GM19467 (cell line): ENCODE data around the gene CELA2B.
"Not testable (repeated sequence)": the region's sequence is repeated elsewhere in the genome, so short reads cannot be mapped to it uniquely, and the experiment has no call there.

Source experiments
- ATAC-seq: cut with Tn5 transposase; IDR thresholded peaks from one replicate; pipeline ENCODE4 v1.9.1; 2021; ENCODE audit warnings: mild to moderate bottlenecking, moderate library complexity; ENCODE audit not compliant: unreplicated experiment

Gene CELA2B

GRCh38 chr1:15465674-15466073 lies 10.2 kb upstream of the CELA2B start:
- ATAC-seq, result no peak

DNA sequence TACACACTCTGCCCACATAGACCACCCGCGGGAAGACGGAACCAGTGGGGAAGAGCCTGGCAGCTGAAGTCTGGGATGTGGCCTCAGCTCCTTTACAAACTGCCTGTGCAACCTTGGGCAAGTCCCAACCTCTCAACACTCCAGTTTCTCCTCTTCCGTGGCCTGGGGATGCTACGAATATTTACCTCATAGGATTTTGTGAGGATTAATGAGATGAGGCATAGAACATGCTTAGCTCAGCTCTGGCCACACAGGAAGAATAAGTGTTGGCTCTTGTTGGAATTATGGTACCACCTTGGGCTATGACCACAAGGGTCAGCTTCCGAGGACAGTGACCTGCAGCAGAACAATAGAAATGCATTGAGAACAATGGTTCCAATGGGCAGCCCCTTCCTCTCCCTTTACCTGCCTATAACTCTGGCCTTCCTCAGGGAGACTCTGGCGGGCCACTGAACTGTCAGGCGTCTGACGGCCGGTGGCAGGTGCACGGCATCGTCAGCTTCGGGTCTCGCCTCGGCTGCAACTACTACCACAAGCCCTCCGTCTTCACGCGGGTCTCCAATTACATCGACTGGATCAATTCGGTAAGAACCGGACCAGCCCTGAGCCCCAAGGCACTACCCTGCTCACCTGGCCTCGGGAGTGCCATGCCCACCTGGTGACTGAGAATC lies 8.8 kb upstream of the CELA2B start:
- not testable (repeated sequence) for ATAC-seq

GRCh38 chr1:15468145-15468544 lies 7.8 kb upstream of the CELA2B start:
- no peak for ATAC-seq

DNA sequence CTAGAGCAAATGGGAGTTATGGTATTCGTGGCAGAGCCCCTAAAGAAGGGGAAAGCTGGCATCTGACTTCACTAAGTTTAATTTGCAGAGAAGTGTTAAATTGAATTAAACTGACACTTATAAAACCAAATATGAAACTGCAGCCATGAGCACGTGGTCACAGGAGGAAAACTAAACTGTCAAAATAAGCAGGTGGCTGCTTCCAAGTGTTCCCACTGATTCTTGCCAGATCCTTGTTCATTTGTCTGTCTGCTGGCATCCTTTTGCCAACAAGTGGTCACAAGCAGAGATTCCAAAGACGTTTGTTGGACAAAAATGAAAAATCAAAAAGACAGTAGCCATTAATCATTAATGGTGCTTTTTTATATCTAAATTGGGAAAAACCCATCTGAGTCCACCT lies 6.5 kb upstream of the CELA2B start:
- no peak for ATAC-seq

DNA sequence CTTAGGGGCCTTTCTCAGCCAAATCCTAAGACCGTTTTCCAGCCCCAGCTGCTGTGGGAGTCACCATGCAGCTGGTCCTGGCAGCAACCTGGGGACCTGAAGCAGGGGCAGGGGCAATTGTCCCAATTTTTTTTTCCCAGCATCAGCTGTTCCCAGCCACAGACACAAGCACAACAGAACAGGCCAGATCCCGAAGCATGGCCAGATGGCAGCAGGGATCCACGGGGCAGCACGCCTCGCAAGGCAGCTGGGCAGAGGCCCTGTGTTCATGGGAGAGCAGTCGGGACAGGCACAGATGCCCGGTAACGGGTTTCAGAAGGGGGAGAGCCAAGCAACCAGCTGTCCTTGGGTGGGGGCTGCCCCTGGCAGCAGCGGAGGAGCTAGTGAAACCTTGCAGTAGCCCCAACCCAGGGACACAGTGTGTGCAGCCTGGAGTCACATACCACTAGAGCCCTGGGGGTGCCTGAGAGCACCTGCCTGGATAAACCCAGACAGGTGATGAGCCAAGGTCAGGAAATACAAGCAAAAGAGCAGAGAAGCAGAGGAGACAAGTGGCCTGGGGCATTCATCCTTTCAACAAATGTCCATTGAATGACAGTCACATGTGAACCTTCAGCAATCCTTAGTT lies 6.0 kb upstream of the CELA2B start:
- not testable (repeated sequence) for ATAC-seq

DNA sequence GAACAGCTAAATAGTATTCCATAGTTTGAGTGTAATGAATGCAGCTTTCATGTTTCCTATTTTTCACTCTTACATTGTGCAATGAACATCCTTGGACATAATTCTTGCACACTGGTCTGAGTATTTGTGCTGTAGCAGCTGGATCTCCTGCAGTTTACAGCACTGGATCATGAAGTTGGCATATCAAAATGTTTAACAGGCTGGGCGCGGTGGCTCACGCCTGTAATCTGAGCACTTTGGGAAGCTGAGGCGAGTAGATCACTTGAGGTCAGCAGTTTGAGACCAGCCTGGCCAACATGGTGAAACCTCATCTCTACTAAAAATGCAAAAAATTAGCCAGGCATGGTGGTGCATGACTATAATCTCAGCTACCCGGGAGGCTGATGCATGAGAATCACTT lies 4.8 kb upstream of the CELA2B start:
- ATAC-seq, result not testable (repeated sequence)

DNA sequence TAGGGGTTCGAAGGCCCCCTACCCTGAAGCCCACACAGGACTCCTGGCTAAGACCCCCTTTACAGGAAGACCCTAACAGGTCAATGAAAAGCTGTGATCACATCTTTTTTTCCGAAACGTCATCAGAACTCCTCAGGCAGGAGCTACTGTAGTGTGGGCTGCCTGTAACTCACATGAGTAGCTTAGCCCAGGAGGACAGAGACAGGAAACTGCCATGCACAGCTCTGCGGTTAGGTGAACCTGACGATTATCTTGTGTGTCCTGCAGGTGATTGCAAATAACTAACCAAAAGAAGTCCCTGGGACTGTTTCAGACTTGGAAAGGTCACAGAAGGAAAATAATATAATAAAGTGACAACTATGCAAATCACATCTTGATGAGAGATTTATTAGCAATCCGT lies 4.2 kb upstream of the CELA2B start:
- not testable (repeated sequence) for ATAC-seq

- no peak for ATAC-seq
Observed at GRCh38 chr1:15472587-15472986, 3.3 kb upstream of the CELA2B start.

GRCh38 chr1:15476927-15477326 lies 1.0 kb downstream of the CELA2B start:
- ATAC-seq, result no peak

DNA sequence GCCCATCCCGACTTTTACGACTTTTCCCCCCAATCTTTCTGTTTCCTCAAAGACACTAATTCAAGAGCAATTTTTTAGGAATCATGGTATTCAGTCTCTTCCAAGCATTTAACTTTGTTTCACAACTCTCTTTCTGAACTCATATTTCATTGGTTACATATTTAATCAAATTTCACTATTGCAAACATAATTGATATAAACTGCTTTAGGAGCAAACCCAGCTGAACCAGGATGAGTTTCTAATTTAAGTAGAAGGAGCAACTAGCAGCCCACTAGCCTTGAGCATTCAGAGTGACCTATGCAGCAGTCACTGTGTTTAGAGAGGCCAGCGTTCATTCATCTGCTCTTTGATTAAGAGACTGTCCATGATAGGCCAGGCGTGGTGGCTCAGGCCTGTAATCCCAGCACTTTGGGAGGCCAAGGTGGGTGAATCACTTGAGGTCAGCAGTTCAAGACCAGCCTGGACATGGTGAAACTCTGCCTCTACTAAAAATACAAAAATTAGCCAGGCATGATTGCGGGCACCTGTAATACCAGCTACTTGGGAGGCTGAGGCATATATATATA lies 1.8 kb downstream of the CELA2B start:
- ATAC-seq, result no peak

- ATAC-seq, result no peak
Observed at GRCh38 chr1:15479654-15480347, 3.9 kb downstream of the CELA2B start.

GRCh38 chr1:15482455-15482854 lies 6.6 kb downstream of the CELA2B start:
- not testable (repeated sequence) for ATAC-seq

DNA sequence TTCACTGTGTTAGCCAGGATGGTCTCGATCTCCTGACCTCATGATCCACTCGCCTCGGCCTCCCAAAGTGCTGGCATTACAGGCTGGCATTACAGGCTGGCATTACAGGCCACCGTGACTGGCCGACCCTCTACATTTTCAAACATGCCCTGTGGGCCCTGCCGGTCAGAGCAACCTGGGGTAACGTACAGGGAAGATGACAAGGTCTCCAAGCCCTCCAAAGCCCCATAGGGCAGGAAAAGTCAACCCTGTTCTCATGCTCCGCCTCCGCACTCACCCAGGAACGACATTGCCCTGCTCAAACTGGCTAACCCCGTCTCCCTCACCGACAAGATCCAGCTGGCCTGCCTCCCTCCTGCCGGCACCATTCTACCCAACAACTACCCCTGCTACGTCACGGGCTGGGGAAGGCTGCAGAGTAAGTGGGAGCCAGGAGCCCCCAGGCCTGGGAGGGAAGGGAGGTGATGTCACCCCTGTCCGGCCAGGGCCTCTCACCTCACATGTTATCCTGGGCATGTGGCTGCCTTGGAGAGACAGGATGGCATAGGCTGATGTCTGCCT lies 7.2 kb downstream of the CELA2B start:
- ATAC-seq, result not testable (repeated sequence)

DNA sequence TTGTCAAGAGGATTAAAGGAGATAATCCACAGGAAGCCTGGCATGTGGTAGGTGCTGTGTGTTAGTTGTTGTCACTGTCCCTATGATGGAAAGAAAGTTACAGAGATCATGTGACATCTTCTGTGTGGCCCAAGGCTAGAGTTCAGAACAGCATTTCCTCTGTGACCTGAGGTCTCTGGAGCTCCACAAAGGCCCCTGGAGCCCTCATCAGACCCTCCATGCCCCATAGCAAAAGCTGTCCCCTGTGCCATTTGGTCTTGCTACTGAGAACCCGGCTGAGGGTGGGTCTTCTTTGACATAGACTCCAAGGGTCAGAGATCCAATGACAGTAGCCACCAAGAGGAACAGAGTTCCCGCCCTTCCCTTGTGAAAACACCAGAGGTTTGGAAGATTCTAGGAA lies 8.1 kb downstream of the CELA2B start:
- no peak for ATAC-seq

GRCh38 chr1:15484443-15484842 lies 8.5 kb downstream of the CELA2B start:
- not testable (repeated sequence) for ATAC-seq

DNA sequence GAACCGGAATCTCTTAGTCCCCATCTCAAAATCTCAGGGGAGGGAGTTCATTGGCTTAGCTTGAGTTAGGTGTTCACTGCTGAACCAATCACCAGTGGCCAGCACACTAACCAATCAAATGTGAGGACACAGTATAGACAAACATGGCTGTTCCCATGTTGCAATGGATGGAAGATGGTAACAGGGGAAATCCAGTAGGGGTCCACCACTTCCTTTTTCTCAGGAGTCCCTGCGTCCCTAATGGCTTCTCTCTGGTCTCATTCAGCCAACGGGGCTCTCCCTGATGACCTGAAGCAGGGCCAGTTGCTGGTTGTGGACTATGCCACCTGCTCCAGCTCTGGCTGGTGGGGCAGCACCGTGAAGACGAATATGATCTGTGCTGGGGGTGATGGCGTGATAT lies 9.7 kb downstream of the CELA2B start:
- ATAC-seq, result no peak

GRCh38 chr1:15486844-15487610 lies 11.1 kb downstream of the CELA2B start:
- not testable (repeated sequence) for ATAC-seq

GRCh38 chr1:15488371-15488770 lies 12.5 kb downstream of the CELA2B start:
- no peak for ATAC-seq

- no peak for ATAC-seq
Observed at GRCh38 chr1:15489052-15489736, 13.3 kb downstream of the CELA2B start.

DNA sequence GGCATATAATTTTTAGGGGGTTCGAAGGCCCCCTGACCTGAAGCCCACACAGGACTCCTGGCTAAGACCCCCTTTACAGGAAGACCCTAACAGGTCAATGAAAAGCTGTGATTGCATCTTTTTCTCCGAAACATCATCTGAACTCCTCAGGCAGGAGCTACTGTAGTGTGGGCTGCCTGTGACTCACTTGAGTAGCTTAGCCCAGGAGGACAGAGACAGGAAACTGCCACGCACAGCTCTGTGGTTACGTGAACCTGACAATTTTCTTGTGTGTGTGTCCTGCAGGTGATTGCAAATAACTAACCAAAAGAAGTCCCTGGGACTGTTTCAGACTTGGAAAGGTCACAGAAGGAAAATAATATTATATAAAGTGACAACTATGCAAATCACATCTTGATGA lies 15.1 kb downstream of the CELA2B start:
- ATAC-seq, result not testable (repeated sequence)
